GM12864 (cell line): ENCODE data around the gene MYO9A.

Source experiments
- DNase-seq: peaks from one replicate; pipeline ENCODE4 v3.0.0-alpha.2; 2011; ENCODE audit warnings: low read depth
- H3K4me3 ChIP-seq: 2 replicates; pipeline ENCODE4 v1.5.1; 2011; ENCODE audit warnings: mild to moderate bottlenecking, low read depth, low read length, control low read depth
- CTCF ChIP-seq: IDR thresholded peaks from 2 replicates; pipeline ENCODE4 v1.5.1; 2011; ENCODE audit warnings: low read depth, mild to moderate bottlenecking, moderate library complexity, low read length, control low read depth, inconsistent platforms; ENCODE audit errors: missing control alignments

Gene MYO9A

DNA sequence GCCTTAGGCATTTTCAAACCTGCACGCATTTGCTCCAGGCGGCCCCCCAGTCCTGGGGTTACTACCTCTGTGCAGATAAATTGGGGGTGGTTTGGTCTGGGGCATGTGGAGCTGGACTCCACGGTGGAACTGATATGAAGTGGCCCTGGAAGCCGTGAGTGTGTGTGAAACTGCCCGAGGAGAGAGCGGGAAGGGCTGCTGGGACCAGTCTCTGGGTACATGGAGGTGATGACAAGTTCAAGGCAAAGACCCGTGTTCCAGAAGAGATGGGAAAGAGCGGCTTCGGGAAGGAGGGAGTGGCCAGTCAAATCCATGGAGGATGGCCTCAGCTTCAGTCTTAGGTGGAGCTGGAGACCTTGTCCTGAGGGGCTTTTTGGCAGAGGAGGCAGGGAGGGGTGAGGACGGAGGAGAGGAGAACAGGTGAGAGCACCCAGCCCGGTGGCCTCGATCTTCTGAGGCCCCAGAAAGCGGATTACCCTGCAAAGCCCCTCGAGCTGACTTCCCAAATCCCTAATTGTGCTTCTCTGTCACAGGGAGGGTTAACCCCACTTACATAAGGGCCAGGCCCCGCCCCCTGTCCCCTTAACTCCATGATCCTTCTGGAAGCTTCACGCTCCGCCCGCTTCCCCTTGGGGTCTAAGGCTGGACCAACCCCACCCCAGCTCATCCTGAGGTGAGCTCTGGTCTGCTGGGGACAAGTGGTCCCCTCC, 309.5 kb downstream of the MYO9A start:
- H3K4me3 ChIP-seq, result no peak overlapping the region
- TF ChIP-seq CTCF, result no peak
- DNase-seq, result no peak

DNA sequence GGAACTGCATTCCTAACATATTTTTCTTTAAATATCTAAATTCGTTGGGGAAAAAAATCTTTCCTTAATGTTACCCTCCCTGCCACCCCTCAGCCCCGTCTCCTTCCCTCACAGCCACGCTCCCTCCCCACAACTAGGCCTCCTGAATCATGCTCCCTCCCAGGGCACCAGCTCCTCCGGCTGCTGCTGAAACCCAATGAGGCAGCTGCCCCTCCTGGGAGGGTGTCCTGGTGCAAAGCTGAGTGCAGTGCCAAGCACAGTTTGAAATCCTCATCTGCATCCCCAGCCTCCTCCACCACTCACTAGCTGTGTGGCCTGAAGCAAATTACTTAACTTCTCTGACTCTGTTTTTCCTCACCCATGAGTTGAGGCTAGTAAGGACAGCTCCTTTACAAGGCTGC, 310.3 kb downstream of the MYO9A start:
- DNase-seq, result no peak
- H3K4me3 ChIP-seq, result no peak overlapping the region
- TF ChIP-seq CTCF, result no peak

DNA sequence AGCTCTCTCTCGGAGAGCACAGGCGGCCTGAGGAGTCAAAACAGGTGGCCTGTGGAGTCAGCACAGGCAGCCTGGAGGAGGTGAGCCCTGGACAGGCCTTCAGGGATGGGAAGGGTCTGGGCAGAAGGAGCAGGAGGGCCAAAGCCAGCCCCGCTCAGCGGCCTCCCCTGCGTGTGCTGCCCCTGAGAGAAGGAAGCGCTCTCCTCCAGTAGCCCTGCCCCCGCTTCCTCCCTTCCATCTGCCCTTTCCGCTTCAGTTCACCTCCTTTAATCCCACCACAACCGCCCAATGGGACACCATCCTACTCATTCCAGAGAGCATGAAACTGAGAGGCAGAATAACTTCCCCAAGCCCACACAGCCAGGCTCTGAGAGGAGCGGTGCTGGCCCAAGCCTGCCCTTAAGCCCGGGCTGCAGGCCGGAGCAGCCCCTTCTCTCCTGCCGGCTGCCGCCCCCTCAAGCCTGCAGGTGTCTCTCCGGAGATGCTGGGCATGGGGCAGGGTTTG, 310.8 kb downstream of the MYO9A start:
- no peak for DNase-seq
- TF ChIP-seq CTCF, result no peak
- H3K4me3 ChIP-seq, result no peak overlapping the region

DNA sequence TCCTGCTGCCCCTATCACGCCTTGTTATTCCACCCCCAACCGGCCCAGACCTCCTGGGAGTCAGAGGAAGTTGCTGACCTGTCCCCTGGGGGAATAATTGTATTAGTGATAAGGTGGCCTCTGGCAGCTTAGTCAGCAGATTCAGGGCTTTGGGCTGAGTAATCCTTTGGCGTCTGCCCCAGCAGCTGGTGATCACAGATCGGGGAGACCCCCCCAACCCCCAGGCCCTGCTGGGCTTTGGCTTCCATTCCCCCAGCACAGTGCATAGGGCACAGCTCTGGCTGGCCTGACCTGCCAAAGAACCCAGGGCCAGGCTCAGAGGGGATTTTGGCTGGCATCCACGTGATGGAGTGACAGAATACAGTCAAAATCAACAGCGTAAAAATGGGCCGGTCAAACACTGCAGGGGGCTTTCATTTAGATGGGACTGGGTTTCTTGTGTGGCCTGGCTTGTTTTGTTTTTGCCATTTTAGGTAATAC, 311.5 kb downstream of the MYO9A start:
- no peak for TF ChIP-seq CTCF
- DNase-seq, result no peak
- H3K4me3 ChIP-seq, result no peak overlapping the region

DNA sequence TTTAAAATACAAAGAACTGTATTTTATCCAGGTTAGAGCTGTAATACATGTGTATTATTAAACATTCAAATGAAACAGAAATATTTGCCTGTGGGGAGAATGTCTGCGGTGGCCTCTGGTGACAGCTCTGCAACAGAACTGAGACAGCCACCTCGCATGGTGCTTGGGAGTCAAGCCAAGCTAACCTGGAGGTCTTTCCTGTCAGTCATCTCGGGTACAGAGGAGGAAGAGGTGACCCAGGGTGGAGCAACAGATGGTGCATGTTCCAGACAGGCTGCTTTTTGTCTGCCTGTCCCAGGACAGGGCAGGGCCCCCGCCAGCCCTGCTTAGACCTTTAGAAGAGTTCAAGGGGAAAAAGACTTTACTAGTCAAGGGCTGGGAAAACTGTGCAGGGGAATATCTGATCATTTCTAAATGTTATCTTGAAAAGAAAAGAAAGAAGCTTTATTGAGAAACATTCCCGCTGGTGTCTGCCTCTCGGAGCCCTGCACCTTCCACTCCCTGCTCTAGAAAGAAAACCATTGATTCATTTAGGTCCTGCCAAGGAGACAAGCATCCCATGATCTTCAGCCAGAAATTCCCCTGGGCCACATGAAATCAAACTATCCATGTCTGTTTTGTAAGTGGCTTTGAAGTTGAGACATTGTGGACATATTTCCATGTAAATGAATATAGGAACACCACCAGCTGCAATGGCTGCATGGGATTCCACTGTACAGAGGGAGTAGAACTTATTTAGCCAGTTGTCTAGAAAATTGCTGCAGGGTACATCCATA, 313.1 kb downstream of the MYO9A start:
- H3K4me3 ChIP-seq, result no peak overlapping the region
- no peak for TF ChIP-seq CTCF
- DNase-seq, result peak; percentile 34

DNA sequence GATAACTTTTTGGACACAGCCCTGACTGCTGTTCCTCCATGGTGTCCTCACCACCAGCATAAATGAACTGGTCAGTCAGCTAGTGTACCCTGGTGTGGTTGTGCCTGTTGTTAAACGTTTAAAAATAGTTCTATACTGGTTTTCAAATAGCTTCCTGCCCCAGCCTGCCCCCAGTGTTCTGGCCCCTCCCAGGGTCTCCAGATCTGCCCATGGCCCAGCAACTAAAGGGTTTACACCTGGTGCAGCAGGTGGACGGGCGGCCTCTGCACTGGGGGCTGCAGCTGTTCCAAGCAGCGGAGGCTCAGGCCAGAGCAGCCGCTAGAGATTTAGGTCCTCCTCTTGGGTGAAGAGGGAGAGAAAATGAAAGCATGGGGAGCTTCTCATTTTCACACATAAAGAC, 313.7 kb downstream of the MYO9A start:
- no peak overlapping the region; the same call in none of the 2 replicates for H3K4me3 ChIP-seq
- TF ChIP-seq CTCF, result no peak
- DNase-seq, result no peak
